Caki2 (cell line): ENCODE data around the gene UBE3D. TPM values are rescaled to one million over a fixed set of nuclear protein-coding genes. Genes with fewer than 3 reads are reported as not detected.
"Not testable (repeated sequence)": the region's sequence is repeated elsewhere in the genome, so short reads cannot be mapped to it uniquely, and the experiment has no call there.

Experiments used
- DNase-seq: peaks from one replicate; pipeline ENCODE4 v3.0.0-alpha.2; 2015; ENCODE audit warnings: low read depth
- in situ Hi-C: cut with HindIII; loops from 2 replicates; pipeline ENCODE4 v1.10.0; 2016; ENCODE audit warnings: low sequenced_read_pairs, low pct_unique_long_range_greater_than_20kb, mixed read lengths
- total RNA-seq: library from RNA; depleted of rRNA; stranded (reverse); fragments of >200 nt; shearing (Covaris generic); gene quantifications from 2 replicates; pipeline ENCODE4 v1.2.3, GENCODE V29; 2014; ENCODE audit warnings: low replicate concordance

Gene UBE3D
- total RNA-seq, 1 experiment from 2014 or later: 2.9 TPM

GRCh38 chr6:82953871-82954270, 111.8 kb downstream of the UBE3D start:
- no peak for DNase-seq

GRCh38 chr6:82951935-82952334, 113.7 kb downstream of the UBE3D start:
- in situ Hi-C loops: no loop called here
- no peak for DNase-seq

More at GRCh38 chr6:82953871-82954270, 111.8 kb downstream of the UBE3D start:
- in situ Hi-C loops: no loop called here

- in situ Hi-C loops: no loop called here
Observed at GRCh38 chr6:82951389-82951788, 114.3 kb downstream of the UBE3D start.

GRCh38 chr6:82930915-82931314, 134.7 kb downstream of the UBE3D start:
- DNase-seq, in situ Hi-C loops: not testable (repeated sequence)

More at GRCh38 chr6:82951389-82951788, 114.3 kb downstream of the UBE3D start:
- no peak for DNase-seq

GRCh38 chr6:82924799-82925535, 140.7 kb downstream of the UBE3D start:
- in situ Hi-C loops: no loop called here
- DNase-seq: no peak

- in situ Hi-C loops: no loop called here
- no peak for DNase-seq
Observed at GRCh38 chr6:82921258-82921657, 144.4 kb downstream of the UBE3D start.

GRCh38 chr6:82917346-82918064, 148.1 kb downstream of the UBE3D start:
- in situ Hi-C loops: no loop called here
- DNase-seq: peak; percentile 21

- in situ Hi-C loops: no loop called here
- no peak for DNase-seq
Observed at GRCh38 chr6:82915666-82916065, 150.0 kb downstream of the UBE3D start.

- in situ Hi-C loops: no loop called here
- DNase-seq: no peak
Observed at GRCh38 chr6:82914511-82914910, 151.1 kb downstream of the UBE3D start.

- in situ Hi-C loops: no loop called here
- DNase-seq: no peak
Observed at GRCh38 chr6:82910820-82911219, 154.8 kb downstream of the UBE3D start.

GRCh38 chr6:82910395-82910794, 155.2 kb downstream of the UBE3D start:
- in situ Hi-C loops: no loop called here
- DNase-seq: no peak

GRCh38 chr6:82909551-82909950, 156.1 kb downstream of the UBE3D start:
- in situ Hi-C loops: no loop called here
- no peak for DNase-seq

GRCh38 chr6:82908661-82909060, 157.0 kb downstream of the UBE3D start:
- in situ Hi-C loops: no loop called here
- no peak for DNase-seq

- DNase-seq: no peak
- in situ Hi-C loops: no loop called here
Observed at GRCh38 chr6:82906951-82907350, 158.7 kb downstream of the UBE3D start.

- in situ Hi-C loops: no loop called here
- DNase-seq: no peak
Observed at GRCh38 chr6:82906489-82906888, 159.2 kb downstream of the UBE3D start.

GRCh38 chr6:82904860-82905259, 160.8 kb downstream of the UBE3D start:
- DNase-seq: no peak
- in situ Hi-C loops: no loop called here

- in situ Hi-C loops: no loop called here
- no peak for DNase-seq
Observed at GRCh38 chr6:82904257-82904656, 161.4 kb downstream of the UBE3D start.

GRCh38 chr6:82902290-82902689, 163.4 kb downstream of the UBE3D start:
- in situ Hi-C loops: no loop called here

GRCh38 chr6:82894653-82895259, 170.9 kb downstream of the UBE3D start:
- no peak for DNase-seq
- in situ Hi-C loops: no loop called here

More at GRCh38 chr6:82902290-82902689, 163.4 kb downstream of the UBE3D start:
- no peak for DNase-seq
